ENCODE results near the gene DNAJC24. TPM values are rescaled to one million over a fixed set of nuclear protein-coding genes. Genes with fewer than 3 reads are reported as not detected.

The DNAJC24 gene
- total RNA-seq, 1 donor from 2014 or later: 8.4 TPM

DNA sequence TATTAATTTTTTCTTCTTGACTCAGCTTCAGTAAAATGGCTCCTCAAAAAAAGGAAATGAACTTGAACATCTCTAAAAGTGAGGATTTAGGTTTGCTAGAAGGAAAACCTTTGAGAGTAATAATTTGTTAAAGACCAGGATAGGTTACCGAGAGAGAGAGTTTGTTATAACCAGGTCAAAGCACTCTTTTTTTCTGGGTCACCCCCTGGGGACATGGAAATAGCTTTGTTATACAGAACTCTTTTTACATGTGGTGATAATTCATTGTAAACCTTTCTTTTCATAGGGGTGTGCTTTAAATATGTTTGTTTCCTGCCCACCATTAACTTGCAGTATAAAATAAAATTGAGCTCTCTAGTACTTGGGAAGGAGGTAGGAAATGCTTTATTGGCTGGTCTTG lies 47.7 kb downstream of the DNAJC24 start:
- ATAC-seq: no peak

DNA sequence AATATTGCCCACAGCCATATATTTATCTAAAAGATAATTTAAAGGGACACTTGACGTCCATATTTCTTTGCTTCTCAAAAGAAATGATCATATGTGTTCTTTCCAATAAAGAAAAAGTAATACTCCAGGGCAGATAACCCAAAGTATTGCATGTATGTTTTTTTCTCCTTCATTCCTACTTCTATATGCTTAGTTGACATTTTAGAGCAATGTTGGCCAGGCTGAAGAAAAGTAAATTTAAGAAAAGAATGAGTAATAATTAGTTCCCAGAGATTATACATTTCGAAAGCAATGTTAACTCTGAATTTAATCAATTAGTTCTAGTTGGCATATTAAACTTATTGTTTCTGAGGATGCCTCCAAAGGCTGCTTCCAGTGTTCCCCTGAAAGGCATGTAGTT lies 48.2 kb downstream of the DNAJC24 start:
- no peak for ATAC-seq

DNA sequence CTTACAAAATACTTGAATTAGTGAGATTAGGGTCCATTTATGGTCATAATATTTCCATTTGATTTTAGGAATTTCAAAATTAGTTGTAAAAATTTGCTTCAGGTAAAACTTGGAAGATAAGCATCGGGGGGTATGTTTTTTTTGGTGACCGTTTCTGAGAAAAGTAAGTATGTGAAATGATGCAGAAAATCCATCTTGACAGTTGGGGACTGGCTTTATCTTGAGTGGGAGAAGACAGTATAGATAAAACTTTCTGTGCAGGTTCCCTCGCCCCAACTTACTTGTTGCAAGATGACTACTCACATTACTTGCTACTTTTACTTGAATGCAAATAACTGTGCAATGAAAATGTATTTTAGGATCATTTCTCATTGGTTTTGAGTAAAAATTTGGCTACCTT lies 49.5 kb downstream of the DNAJC24 start:
- ATAC-seq: no peak

DNA sequence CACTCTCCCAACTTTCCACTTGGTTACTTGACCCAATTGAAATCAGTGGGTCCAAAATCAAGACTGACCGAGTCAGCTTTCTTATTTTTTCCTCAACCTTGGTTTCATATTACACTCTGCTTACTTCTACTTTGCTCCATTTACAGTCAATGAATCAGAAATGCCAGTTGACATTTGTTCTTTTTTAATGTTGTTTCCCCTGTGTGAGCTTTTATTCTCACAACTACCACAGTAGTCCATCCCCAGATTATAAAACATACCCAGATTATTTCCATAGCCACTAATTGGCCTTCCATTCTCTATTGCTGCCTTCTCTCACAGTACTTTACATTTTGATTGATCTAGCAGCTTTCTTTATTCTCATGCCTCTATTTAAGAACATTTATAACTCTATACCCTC lies 50.0 kb downstream of the DNAJC24 start:
- no peak for ATAC-seq

DNA sequence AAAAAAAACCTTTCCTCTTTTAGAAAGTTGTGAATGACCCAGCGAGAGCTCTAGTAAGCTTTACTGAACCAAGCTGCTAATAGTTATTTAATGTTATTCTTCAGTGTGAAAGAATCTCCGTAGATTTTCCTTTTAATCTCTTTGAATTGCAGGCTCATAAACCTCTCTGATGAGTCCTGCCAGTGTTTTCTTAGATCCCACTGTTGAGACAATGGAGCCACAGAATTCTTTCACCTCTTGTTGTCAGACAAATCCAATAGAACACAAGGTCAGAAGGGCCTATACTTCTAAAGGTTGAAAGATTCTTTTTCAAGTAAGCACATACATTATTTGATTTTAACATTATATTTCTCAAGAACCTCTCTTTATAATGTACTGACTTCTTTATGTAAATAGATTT lies 52.2 kb downstream of the DNAJC24 start:
- ATAC-seq: no peak

DNA sequence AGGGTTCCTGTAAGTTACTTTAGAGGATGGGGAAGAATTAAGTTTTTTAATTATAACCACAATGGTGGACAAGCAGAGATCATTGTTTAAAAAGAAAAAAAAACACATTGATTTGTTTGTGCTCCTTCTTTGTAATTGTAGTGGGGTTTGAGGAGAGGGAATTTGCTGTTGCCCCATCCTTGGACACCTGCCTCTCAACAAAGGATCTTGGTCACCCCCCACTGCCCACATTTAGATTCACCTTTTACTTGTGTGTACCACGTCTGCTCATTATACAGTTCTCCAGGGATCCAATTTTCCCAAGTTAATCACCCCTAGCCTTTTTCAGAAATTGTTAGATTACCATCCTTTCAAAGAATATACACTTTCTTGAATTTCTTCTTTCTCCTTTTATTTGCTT lies 53.0 kb downstream of the DNAJC24 start:
- no peak for ATAC-seq

DNA sequence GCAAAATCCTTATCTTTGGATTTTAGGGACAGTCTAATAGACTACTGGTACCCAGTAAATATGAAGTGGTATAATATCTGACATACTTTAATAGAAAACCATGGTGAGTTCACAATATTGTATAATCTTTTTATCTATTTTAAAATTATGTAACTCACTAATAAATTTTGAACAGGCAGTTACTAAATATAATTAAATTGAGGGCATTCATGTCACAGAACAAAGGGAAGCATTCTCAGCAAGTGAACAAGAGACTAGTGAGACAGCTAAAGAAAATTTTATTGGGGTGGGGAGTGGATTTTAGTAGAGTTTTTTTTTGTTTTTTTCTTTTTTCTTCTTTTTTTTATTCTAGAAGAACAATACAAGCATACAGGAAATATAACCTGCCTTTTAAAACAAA lies 55.0 kb downstream of the DNAJC24 start:
- no peak for ATAC-seq

DNA sequence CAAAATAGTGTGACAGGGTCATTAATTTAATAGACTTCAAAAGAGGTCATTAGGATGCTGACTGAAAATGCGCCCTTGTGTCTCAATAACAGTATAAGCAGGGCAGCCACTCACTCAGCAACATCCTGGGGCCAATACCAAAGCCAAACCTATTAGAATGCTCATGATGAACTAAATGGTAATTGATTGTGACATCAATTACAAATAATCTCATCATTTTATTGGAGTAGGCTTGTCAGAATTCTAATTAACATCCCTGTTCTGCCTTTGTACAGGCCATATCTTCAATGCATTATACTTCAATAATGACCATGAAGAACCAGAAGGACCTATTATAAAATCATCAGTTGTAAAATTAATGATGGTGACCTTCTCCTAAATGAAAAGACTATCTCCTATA lies 64.2 kb downstream of the DNAJC24 start:
- no peak for ATAC-seq

DNA sequence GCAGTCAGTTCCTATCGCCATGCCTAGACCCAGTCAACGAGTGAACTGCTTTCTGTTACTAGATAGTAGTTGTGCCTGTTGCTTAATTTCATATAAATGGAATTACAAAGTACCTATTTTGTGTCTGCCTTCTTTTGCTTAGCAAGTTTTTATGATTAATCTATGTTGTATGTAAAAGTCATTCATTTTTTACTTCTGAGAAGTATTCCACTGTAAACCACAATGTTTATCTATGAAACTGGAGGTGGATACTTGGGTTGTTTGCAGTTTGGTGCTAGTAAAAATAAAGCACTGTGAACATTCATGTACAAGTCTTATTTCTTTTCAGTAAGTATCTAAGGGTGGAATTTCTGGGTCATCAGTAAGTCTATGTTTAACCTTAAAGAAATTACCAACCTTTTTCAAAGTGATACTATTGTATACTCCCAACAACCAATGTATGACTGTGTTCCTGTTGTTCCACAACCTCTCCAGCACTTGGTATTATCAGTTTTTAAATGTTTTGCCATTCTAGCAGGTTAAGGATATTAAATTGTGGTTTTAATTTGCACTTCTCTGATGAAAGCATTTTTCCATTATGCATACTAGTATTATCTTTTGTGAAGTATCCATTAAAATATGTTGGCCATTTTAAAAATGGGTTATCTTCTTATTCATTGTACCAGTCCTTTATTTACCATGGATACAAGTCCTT lies 68.2 kb downstream of the DNAJC24 start:
- no peak for ATAC-seq

DNA sequence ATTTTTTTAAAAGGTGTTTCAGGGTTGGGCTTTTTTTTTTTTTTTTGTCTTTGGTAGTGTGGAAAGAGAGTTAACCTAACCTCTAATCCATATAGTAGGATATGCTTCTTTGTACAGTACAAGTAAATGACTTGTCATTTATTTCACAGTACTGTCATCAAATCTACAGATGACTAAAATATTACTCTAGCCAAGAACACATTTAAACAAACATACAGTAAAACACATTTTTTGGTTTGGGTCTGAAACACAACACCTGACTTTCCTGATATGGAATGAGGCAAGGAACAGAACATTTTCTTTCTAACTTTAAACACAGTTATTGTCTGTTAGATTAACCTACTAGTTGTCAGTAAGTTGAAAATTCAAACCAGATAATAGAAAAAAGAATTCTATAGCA lies 71.6 kb downstream of the DNAJC24 start:
- no peak for ATAC-seq

DNA sequence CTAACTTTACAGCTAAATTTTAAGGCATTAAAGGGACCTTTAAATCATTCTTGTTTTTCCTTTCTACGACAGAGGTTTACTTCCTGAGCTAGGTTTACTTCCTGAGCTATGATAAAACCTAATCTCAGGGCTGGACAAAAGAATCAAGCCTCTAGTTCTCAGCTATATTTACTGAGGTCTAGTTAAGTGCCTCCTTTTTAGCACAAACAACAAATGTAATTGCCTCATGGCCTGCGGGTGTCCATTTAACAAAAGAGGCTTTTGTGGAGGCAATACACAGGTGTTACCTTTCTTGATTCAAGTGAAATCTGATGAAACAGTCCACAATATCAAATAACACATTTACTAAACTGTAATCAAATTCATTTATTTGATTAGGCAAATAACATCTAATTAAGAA lies 72.4 kb downstream of the DNAJC24 start:
- no peak for ATAC-seq

DNA sequence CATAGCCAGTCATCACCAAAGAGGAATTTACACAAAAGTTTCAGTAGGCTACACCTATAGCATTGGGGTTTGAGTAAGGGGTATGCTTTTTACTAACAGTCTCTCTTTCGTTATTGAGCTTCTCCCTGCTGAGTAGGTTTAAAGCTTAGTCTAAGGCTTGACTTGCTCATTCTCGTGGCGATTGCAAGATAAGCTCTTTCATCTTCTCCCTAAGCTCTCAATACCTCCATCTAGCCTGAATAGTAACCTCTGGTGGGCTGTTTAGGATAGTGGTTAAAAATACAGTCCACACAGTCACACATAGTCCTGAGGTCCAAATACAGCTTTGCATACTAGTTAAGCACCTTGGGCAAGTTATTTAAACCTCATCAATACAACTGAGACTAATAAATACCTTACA lies 74.1 kb downstream of the DNAJC24 start:
- ATAC-seq: no peak

DNA sequence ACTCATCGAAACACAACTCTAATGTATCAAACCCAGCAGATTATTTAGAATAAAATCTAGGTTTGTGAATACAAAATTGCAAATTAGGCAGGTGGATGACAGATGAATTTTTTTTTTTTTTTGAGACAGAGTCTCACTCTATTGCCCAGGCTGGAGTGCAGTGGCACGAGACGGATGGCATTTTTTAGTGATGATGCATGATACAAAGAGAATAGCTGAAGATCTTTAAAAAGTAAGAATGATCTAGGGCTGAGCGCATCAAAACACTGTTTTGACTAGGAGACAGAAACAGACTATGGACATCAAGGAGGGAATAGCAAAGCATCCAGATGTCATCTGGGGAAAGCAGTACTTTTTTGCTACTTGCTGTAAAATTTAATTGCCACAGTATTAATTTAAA lies 76.0 kb downstream of the DNAJC24 start:
- ATAC-seq: no peak

DNA sequence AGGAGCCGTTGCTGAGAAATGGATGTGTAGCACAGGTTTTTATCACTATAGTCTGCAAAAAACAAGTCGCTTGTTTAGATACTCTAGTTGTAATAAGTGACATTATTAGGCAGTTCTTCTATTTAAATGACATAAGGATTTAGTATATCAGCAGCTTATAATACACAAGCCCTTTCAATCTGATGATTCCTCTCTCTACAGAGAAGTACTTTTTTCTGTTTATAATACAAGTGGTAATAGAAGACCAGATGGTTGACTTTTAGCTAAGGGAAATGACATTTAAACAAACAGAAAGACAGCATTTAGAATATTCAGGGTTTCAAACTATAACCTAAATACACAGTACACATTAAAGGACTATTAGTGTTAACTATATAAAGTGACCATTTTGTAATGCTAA lies 79.4 kb downstream of the DNAJC24 start:
- ATAC-seq: no peak

DNA sequence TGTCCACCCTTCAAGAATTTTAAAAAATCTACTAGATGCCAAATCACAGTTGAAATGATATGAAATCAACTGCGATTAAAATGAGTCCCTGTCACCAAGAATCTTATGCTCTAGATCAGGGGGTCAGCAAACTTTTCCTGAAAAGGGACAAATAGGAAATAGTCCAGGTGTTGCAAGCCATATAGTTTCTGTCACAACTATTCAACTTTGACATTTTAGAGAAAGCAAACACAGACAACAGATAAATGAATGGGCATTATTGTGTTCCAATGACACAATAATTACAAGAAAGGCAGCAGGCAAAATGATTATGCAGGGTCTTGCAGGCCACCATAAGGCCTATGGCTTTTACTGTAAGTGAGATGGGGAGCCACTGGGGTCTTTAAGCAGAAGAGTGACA lies 81.2 kb downstream of the DNAJC24 start:
- no peak for ATAC-seq

DNA sequence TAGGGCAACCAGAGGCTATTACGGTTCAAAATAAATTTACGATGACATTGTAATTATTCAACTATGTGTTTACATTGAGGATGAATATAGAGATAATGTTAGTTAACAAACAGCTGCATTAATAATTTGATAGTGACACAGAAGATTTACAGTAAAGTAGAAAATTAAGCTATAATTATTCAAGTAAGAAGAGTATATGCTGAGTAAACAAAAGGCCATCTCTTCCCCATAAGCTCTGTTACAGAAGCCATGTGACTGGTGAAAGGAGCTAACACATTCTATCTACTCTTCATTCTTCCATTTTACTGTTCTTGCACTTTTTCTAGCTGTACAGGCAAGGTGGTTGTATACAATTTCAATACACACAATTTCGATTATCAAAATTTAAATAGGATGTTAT lies 85.5 kb downstream of the DNAJC24 start:
- ATAC-seq: no peak

DNA sequence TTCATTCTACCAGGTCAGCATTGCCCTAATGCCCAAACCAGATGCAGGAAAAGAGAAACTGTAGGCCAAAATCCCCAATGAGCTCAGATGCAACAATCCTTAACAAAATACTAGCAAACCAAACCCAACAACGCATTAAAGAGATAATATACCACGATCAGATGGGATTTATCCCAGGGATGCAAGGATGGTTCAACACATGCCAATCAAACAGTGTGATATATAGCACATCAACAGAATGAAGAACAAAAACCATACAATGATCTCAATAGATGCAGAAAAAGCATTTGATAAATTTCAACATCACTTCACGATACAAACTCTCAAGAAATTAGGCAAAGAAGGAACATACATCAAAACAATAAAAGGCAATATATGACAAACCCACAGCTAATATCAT lies 94.8 kb downstream of the DNAJC24 start:
- no peak for ATAC-seq

DNA sequence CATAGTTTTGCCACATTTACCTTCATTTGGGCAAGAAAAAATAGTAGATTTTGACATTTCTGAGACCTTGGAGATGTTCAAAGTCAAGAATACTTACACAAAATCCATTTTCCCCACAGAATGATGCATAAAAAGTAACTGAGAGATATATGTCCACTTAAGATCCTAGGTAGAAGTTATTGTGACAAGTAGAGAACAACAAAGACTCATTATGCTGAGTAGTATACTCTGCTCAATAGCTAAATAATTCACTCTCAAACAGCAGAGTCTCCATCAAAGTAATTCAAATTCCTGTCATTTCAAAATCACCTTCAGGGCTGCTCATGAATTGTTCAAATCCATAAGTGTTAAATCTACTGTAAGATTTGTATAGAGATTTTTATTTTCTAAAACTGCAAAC lies 104.4 kb downstream of the DNAJC24 start:
- ATAC-seq: no peak

DNA sequence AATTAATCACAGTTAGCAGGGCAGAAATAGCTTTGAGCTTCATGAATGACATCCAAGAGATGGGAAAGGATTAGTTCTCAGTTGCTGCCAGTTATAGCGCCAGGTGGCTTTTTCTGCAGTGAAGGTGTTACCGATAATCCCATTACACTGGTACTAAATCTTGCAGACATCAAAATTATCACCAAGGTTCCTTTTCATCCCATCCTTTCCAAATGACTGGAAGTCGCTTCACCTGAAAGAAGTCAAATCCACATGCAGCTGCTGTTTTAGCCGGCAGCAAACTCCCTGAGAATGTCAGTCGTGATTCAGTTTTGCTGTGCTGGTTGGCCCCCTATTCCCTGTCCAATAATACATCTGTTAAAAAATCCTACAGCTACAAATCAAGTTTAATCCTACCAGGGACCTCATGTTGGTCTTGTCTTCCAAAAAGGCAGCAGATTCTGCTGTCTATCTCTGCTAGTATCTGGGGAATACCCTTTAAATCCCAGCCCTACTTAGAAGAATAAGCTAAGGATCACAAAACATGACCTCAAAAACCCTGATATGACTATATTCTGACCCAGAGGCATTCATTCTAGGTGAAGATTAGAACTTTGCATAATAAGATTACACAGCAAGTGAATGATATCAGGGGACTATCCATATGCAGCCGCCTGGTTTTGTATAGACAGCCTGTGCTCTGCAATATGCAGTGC lies 108.0 kb downstream of the DNAJC24 start:
- ATAC-seq: no peak

DNA sequence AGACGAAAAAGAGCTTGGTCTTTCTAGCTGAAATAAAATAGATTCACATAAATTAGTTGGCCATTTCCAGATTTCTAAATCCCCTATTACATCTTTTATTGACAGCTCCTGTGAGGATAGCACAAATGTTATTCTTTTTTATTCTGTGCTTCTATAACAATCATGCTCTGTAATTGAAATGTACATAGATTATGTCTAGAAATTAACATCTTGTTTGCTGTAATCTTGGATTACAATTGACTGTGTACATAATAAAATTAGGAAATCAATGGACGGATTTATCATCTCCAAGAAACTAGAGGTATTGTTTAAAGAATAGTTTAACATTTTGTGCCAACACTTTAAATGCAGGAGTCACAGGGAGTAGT lies 108.5 kb downstream of the DNAJC24 start:
- no peak for ATAC-seq

DNA sequence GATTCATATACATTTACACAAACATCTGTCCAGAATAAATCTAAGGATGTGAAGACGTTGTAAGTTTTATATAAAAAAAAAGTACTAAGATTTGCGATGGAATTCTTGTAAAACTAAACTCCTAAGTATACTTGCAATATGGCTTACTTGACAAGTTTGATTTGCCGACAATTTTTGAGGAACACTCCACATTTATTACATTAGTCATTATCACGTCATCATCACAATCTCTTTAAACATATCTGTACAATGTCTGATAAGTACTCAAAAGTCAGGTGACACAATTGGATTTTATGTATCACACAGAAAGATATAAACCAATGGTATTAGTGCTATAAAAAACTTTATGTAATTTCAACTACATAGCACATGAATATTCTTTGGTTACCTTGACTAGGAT lies 109.4 kb downstream of the DNAJC24 start:
- ATAC-seq: no peak

DNA sequence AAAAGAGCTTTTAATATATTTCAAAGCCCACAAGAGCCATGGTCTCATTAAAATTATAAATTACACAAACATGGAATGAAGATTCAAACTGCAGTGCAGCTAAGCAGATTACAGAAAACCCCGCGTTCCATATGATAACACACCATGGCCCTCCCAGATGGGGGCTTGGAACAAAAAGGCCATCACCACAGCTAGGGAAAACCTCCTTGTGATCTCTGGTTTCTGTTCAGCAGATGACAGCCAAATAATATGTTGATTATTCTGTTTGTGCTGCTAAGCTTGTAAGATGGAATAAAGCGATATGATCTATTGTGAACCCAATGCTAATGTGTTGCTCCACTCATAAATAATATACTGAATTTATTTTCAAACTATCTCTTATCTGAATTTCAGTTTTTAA lies 111.3 kb downstream of the DNAJC24 start:
- no peak for ATAC-seq

Data from esophagus mucosa (tissue), 1 donor.